T-cell (primary cell): ENCODE measurements around the gene RPTOR. TPM values are rescaled to one million over a fixed set of nuclear protein-coding genes. Genes with fewer than 3 reads are reported as not detected.
A peak's percentile ranks its signal among the peaks of the same experiment; 100 is the strongest.

Source experiments
- ATAC-seq, 4 experiments: fragments of 200-7000 bp in 3 of 4; fragments of 150-1000 bp in 1 of 4; cut with Tn5 transposase; replicated peaks in 1 of 4; 1 replicate in 3 of 4; 2 replicates in 1 of 4; pipeline ENCODE4 v1.10.0; 2021; ENCODE audit warnings: moderate library complexity in 3 of 4, mild to moderate bottlenecking in 2 of 4, moderate number of reproducible peaks in 1 of 4
- CTCF ChIA-PET, 2 donors: fragments of 300-600 bp; sonication (Branson Sonifier 250); formaldehyde crosslinking; loops; one replicate each; lab custom pipeline; 2022; ENCODE audit warnings: antibody characterized with exemption in 2 of 2; lab: Charles Lee
- POLR2A ChIA-PET, 2 donors: fragments of 300-600 bp; sonication (Branson Sonifier 250); formaldehyde crosslinking; loops; one replicate each; lab custom pipeline; 2022; ENCODE audit warnings: antibody characterized with exemption in 2 of 2; lab: Charles Lee
- DNase-seq, 35 experiments: peaks; one replicate each; pipeline versions ENCODE4 v3.0.0 to v3.0.0-alpha.2; 2013 to 2023
- H3K27ac ChIP-seq: one replicate; pipeline ENCODE4 v1.5.1; 2013; ENCODE audit warnings: low read length
- H3K27me3 ChIP-seq, 2 experiments: replicated peaks in 1 of 2; 1 replicate in 1 of 2; 2 replicates in 1 of 2; pipeline versions ENCODE4 v1.6.1 to v1.7.0; 2013; ENCODE audit warnings: low read length in 1 of 2, mixed read lengths in 1 of 2; ENCODE audit not compliant: control insufficient read depth in 2 of 2, insufficient read depth in 2 of 2; ENCODE audit errors: extremely low read depth in 1 of 2
- H3K36me3 ChIP-seq, 2 donors: 1 replicate in 1 of 2; 2 replicates in 1 of 2; pipeline versions ENCODE4 v1.6.1 to v1.7.0; 2013; ENCODE audit warnings: low read length in 1 of 2; ENCODE audit not compliant: control insufficient read depth in 2 of 2, insufficient read depth in 1 of 2; ENCODE audit errors: extremely low read depth in 1 of 2
- H3K4me1 ChIP-seq, 2 experiments: 1 replicate in 1 of 2; 2 replicates in 1 of 2; pipeline versions ENCODE4 v1.6.1 to v1.7.0; 2013; ENCODE audit warnings: low read length in 2 of 2, mixed read lengths in 1 of 2; ENCODE audit not compliant: insufficient read depth in 2 of 2, control insufficient read depth in 1 of 2; ENCODE audit errors: extremely low read depth in 1 of 2
- H3K4me3 ChIP-seq, 2 donors: 1 replicate in 1 of 2; 2 replicates in 1 of 2; pipeline versions ENCODE4 v1.5.1 to v1.7.0; 2013; ENCODE audit warnings: mild to moderate bottlenecking in 2 of 2, low read length in 1 of 2, moderate library complexity in 1 of 2; ENCODE audit not compliant: control insufficient read depth in 1 of 2; ENCODE audit errors: extremely low read depth in 1 of 2
- H3K9me3 ChIP-seq: 2 replicates; pipeline ENCODE4 v1.7.0; 2013
- H3K27ac Mint-ChIP-seq, 2 donors: one replicate each; pipeline ENCODE4 v1.8.0; 2020 to 2021; ENCODE audit warnings: mild to moderate bottlenecking in 2 of 2, mixed read lengths in 2 of 2
- H3K27me3 Mint-ChIP-seq, 2 donors: one replicate each; pipeline ENCODE4 v1.8.0; 2021 to 2022; ENCODE audit warnings: mixed read lengths in 2 of 2
- H3K36me3 Mint-ChIP-seq: one replicate; pipeline ENCODE4 v1.8.0; 2021; ENCODE audit warnings: mixed read lengths
- H3K4me1 Mint-ChIP-seq, 3 donors: one replicate each; pipeline ENCODE4 v1.8.0; 2020 to 2022; ENCODE audit warnings: mixed read lengths in 3 of 3, mild to moderate bottlenecking in 1 of 3
- H3K4me3 Mint-ChIP-seq, 3 donors: one replicate each; pipeline ENCODE4 v1.8.0; 2020 to 2022; ENCODE audit warnings: mild to moderate bottlenecking in 3 of 3, mixed read lengths in 3 of 3, moderate library complexity in 3 of 3
- H3K9me3 Mint-ChIP-seq, 3 donors: one replicate each; pipeline ENCODE4 v1.8.0; 2020 to 2022; ENCODE audit warnings: mixed read lengths in 3 of 3
- WGBS: methylation state at CpG from one replicate; pipeline ENCODE4 v1.1.5; 2013; ENCODE audit warnings: missing lambda C conversion rate; ENCODE audit not compliant: insufficient coverage; 5-methylcytosine and 5-hydroxymethylcytosine counted together
- total RNA-seq, 35 experiments: library from RNA in 6 of 35; stranded (reverse) in 6 of 35; fragments of 120-200 nt in 1 of 35; gene quantifications; one replicate each; pipeline versions ENCODE4 v1.2.1 to v1.2.4 and lab custom pipeline; 2013 to 2026

Gene RPTOR
- total RNA-seq, 5 donors from 2014 or later (not counting 1 experiment from before 2014, with no cell fraction given), result 59.4 to 76.8 (median 71.4) TPM

GRCh38 chr17:80797741-80798594 lies 253.3 kb downstream of the RPTOR start:
- H3K27ac Mint-ChIP-seq, result no peak overlapping the region
- 96% methylated on average over 13 of the region's 18 CpGs for WGBS

GRCh38 chr17:80798595-80799537 lies 254.2 kb downstream of the RPTOR start:
- WGBS, result 94% methylated on average over 16 of the region's 25 CpGs
- CTCF ChIA-PET, result interaction anchor here in 1 of 2 donors (0.7 kb wide), 1 partner anchor 9 kb away, joined by 3 read pairs; no protein-coding TSS in a partner anchor
- DNase-seq, result no peak
- H3K9me3 Mint-ChIP-seq, result no peaks in the 10 kb centered on the region
- H3K4me3 Mint-ChIP-seq, result no peak overlapping the region
- H3K27me3 ChIP-seq, result no peaks in the 10 kb centered on the region
- H3K36me3 Mint-ChIP-seq, result peaks cover 46% of the 10 kb centered on the region
- H3K4me1 Mint-ChIP-seq, result peaks cover 8 to 19% (median 12%) of the 10 kb centered on the region in 3 donors
- peaks cover 8 to 14% of the 10 kb centered on the region in 2 donors for H3K36me3 ChIP-seq
- ATAC-seq, result peak in 1 of 4 experiments; percentile 54
- POLR2A ChIA-PET, result no interaction called here
- no peak overlapping the region for H3K27ac ChIP-seq
- no peak overlapping the region for H3K27ac Mint-ChIP-seq
- H3K4me3 ChIP-seq, result no peak overlapping the region
- H3K27me3 Mint-ChIP-seq, result no peaks in the 10 kb centered on the region
- H3K4me1 ChIP-seq, result no peaks in the 10 kb centered on the region
- H3K9me3 ChIP-seq, result no peaks in the 10 kb centered on the region

More at GRCh38 chr17:80797741-80798594, 253.3 kb downstream of the RPTOR start:
- Mint-ChIP-seq H3K36me3 (peaks cover 52% of the 10 kb centered on the region), H3K4me1 (peaks cover 8 to 22% (median 19%) of the 10 kb centered on the region in 3 donors), H3K27me3 (no peaks in the 10 kb centered on the region), H3K4me3 (no peak overlapping the region), H3K9me3 (no peaks in the 10 kb centered on the region)
- Histone ChIP-seq H3K27me3 (no peaks in the 10 kb centered on the region), H3K4me3 (no peak overlapping the region), H3K9me3 (no peaks in the 10 kb centered on the region), H3K27ac (no peak overlapping the region), H3K4me1 (peaks cover under 1 to 9% of the 10 kb centered on the region in 2 experiments), H3K36me3 (peaks cover 7 to 9% of the 10 kb centered on the region in 2 donors)
- DNase-seq (no peak), ATAC-seq (no peak)
- CTCF ChIA-PET, result no interaction called here
- POLR2A ChIA-PET, result no interaction called here

- H3K4me3 ChIP-seq, result no peak overlapping the region
- peaks cover 39% of the 10 kb centered on the region for H3K36me3 Mint-ChIP-seq
- ChIA-PET CTCF (interaction anchor here in 1 of 2 donors (0.7 kb wide), 1 partner anchor 10 kb away, joined by 3 read pairs; no protein-coding TSS in a partner anchor), POLR2A (no interaction called here)
- H3K27me3 ChIP-seq, result no peaks in the 10 kb centered on the region
- ATAC-seq (peak in 1 of 4 experiments; percentile 16), DNase-seq (no peak)
- H3K27me3 Mint-ChIP-seq, result no peaks in the 10 kb centered on the region
- H3K4me1 ChIP-seq, result peaks cover 0 to 4% of the 10 kb centered on the region in 2 experiments
- H3K4me3 Mint-ChIP-seq, result no peak overlapping the region
- H3K9me3 ChIP-seq, result no peaks in the 10 kb centered on the region
- H3K9me3 Mint-ChIP-seq, result no peaks in the 10 kb centered on the region
- H3K4me1 Mint-ChIP-seq, result peaks cover 3 to 22% (median 13%) of the 10 kb centered on the region in 3 donors
- WGBS, result 93% methylated on average over 29 of the region's 40 CpGs
- peaks cover 13 to 18% of the 10 kb centered on the region in 2 donors for H3K36me3 ChIP-seq
- H3K27ac Mint-ChIP-seq, result no peak overlapping the region
- H3K27ac ChIP-seq, result no peak overlapping the region
Measured at GRCh38 chr17:80799538-80800480, 255.2 kb downstream of the RPTOR start.

GRCh38 chr17:80800481-80801391 lies 256.1 kb downstream of the RPTOR start:
- peaks cover 35% of the 10 kb centered on the region for H3K36me3 Mint-ChIP-seq
- Histone ChIP-seq H3K4me3 (no peak overlapping the region), H3K36me3 (peaks cover 13 to 24% of the 10 kb centered on the region in 2 donors), H3K27me3 (no peaks in the 10 kb centered on the region), H3K4me1 (peaks cover 0 to 4% of the 10 kb centered on the region in 2 experiments), H3K27ac (no peak overlapping the region), H3K9me3 (no peaks in the 10 kb centered on the region)
- no peak overlapping the region for H3K27ac Mint-ChIP-seq
- DNase-seq (no peak), ATAC-seq (no peak)
- ChIA-PET POLR2A (no interaction called here), CTCF (no interaction called here)
- no peaks in the 10 kb centered on the region for H3K9me3 Mint-ChIP-seq
- H3K27me3 Mint-ChIP-seq, result no peaks in the 10 kb centered on the region
- WGBS, result 97% methylated on average over 14 of the region's 18 CpGs
- no peak overlapping the region for H3K4me3 Mint-ChIP-seq
- H3K4me1 Mint-ChIP-seq, result peaks cover 0 to 25% (median 13%) of the 10 kb centered on the region in 3 donors

- DNase-seq, result no peak
- no peak overlapping the region for H3K4me3 Mint-ChIP-seq
Measured at GRCh38 chr17:80802626-80803450, 258.2 kb downstream of the RPTOR start.

More at GRCh38 chr17:80802626-80803450, 258.2 kb downstream of the RPTOR start:
- Histone ChIP-seq H3K4me1 (peaks cover 0 to 4% of the 10 kb centered on the region in 2 experiments), H3K36me3 (peaks cover 16 to 25% of the 10 kb centered on the region in 2 donors), H3K27ac (no peak overlapping the region), H3K4me3 (no peak overlapping the region), H3K27me3 (no peaks in the 10 kb centered on the region), H3K9me3 (peaks cover 4% of the 10 kb centered on the region)
- H3K4me1 Mint-ChIP-seq, result peaks cover 0 to 22% (median 13%) of the 10 kb centered on the region in 3 donors
- peaks cover 37% of the 10 kb centered on the region for H3K36me3 Mint-ChIP-seq
- ChIA-PET CTCF (no interaction called here), POLR2A (no interaction called here)
- H3K27me3 Mint-ChIP-seq, result no peaks in the 10 kb centered on the region
- peaks cover 6 to 14% (median 7%) of the 10 kb centered on the region in 3 donors for H3K9me3 Mint-ChIP-seq
- ATAC-seq, result no peak
- H3K27ac Mint-ChIP-seq, result no peak overlapping the region
- 97% methylated on average over 32 of the region's 37 CpGs for WGBS
